Chondrocyte (in vitro differentiated cells): Measurements from ENCODE around the gene PTPN5. TPM values are rescaled to one million over a fixed set of nuclear protein-coding genes. Genes with fewer than 3 reads are reported as not detected.

Experiments
- DNase-seq: peaks from one replicate; pipeline ENCODE4 v3.0.0; 2021; ENCODE audit warnings: mixed read lengths, low spot score
- H3K27ac Mint-ChIP-seq: one replicate; pipeline ENCODE4 v1.8.0; 2021; ENCODE audit warnings: mild to moderate bottlenecking, moderate library complexity, mixed read lengths; ENCODE audit not compliant: unreplicated experiment
- H3K27me3 Mint-ChIP-seq: 2 replicates; pipeline ENCODE4 v1.8.0; 2021; ENCODE audit warnings: low read depth, mixed read lengths
- H3K36me3 Mint-ChIP-seq: 2 replicates; pipeline ENCODE4 v1.8.0; 2021; ENCODE audit warnings: low read depth, mixed read lengths
- H3K4me1 Mint-ChIP-seq: 2 replicates; pipeline ENCODE4 v1.8.0; 2021; ENCODE audit warnings: low read depth, mild to moderate bottlenecking, mixed read lengths
- H3K4me3 Mint-ChIP-seq: one replicate; pipeline ENCODE4 v1.8.0; 2021; ENCODE audit warnings: mild to moderate bottlenecking, moderate library complexity, mixed read lengths; ENCODE audit not compliant: unreplicated experiment
- H3K9me3 Mint-ChIP-seq: 2 replicates; pipeline ENCODE4 v1.8.0; 2021; ENCODE audit warnings: low read depth, mixed read lengths
- CTCF ChIP-seq: fragments of 200-600 bp; sonication (generic); IDR thresholded peaks from 2 replicates; pipeline ENCODE4 v1.5.0; 2021; ENCODE audit warnings: antibody characterized with exemption, mild to moderate bottlenecking, moderate library complexity
- total RNA-seq: library from RNA; stranded (reverse); gene quantifications from 3 replicates; pipeline ENCODE4 v1.2.1, GENCODE V29; 2021

Gene PTPN5
- total RNA-seq, 1 donor from 2014 or later = not detected

DNA sequence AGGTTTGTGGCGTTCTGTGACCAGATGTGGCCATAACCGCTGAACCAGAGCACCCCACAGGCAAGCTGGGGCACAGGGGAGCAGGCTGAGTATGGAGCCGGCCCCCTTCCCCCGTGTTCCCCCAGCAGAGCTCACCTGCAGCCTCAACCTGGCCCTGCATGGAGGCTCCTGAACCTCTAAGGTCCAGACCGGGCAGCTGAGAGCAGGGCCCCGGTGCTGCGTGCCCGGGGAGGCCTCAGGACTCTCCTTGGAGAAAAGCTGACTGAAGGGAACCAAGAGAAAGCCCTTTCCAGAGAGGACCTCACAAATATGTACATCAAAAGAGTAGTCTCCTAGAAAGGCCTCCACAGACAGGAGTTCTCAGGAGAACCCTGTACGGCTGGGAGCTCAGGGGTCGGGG lies 48.2 kb downstream of the PTPN5 start:
- Mint-ChIP-seq H3K27me3 (no peaks in the 10 kb centered on the region), H3K36me3 (no peaks in the 10 kb centered on the region), H3K27ac (no peak overlapping the region), H3K9me3 (no peaks in the 10 kb centered on the region), H3K4me1 (no peaks in the 10 kb centered on the region), H3K4me3 (no peak overlapping the region)
- no peak for DNase-seq
- TF ChIP-seq CTCF = no peak

GRCh38 chr11:18741783-18742182 lies 49.8 kb downstream of the PTPN5 start:
- H3K4me1 Mint-ChIP-seq = no peaks in the 10 kb centered on the region
- DNase-seq = no peak
- H3K9me3 Mint-ChIP-seq = no peaks in the 10 kb centered on the region
- H3K27ac Mint-ChIP-seq = no peak overlapping the region
- H3K36me3 Mint-ChIP-seq = no peaks in the 10 kb centered on the region
- TF ChIP-seq CTCF = peak; percentile 21
- H3K27me3 Mint-ChIP-seq = peaks cover 2% of the 10 kb centered on the region
- no peak overlapping the region for H3K4me3 Mint-ChIP-seq

GRCh38 chr11:18739685-18740084 lies 51.9 kb downstream of the PTPN5 start:
- Mint-ChIP-seq H3K27me3 (peaks cover 2% of the 10 kb centered on the region), H3K4me1 (no peaks in the 10 kb centered on the region), H3K27ac (no peak overlapping the region), H3K9me3 (no peaks in the 10 kb centered on the region), H3K4me3 (no peak overlapping the region), H3K36me3 (no peaks in the 10 kb centered on the region)
- no peak for DNase-seq
- TF ChIP-seq CTCF = no peak

GRCh38 chr11:18737642-18738041 lies 54.0 kb downstream of the PTPN5 start:
- no peak overlapping the region for H3K27ac Mint-ChIP-seq
- TF ChIP-seq CTCF = no peak
- no peaks in the 10 kb centered on the region for H3K4me1 Mint-ChIP-seq
- H3K27me3 Mint-ChIP-seq = peaks cover 2% of the 10 kb centered on the region
- no peaks in the 10 kb centered on the region for H3K9me3 Mint-ChIP-seq
- DNase-seq = peak; percentile 76
- H3K36me3 Mint-ChIP-seq = no peaks in the 10 kb centered on the region
- no peak overlapping the region for H3K4me3 Mint-ChIP-seq

DNA sequence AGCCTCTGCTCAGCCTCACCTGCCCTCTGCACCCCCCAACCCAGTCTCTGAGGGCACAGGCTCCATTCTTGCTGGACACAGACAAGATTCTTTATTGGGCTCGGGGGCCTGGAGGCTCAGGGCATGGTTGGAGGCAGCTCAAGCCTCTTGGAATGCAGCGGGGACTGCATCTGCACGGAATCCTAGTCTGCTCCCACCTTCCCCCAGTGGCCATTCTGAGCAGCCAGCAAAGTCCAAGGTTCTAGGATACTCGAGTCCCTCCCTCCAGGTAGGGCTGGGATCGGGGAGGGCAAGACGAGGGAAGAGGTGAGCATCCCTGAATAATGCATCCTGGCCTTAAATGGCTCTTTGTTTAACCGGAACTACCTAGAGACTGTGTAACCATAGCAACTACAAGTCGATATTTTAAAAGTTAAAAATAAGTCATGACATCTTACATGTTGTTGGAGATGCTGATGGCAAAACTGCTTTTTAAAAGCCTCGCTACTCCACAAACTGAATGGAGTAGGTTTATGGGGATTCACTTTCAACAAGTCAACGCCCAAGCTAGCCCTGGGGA lies 54.9 kb downstream of the PTPN5 start:
- no peak overlapping the region for H3K4me3 Mint-ChIP-seq
- no peaks in the 10 kb centered on the region for H3K36me3 Mint-ChIP-seq
- H3K9me3 Mint-ChIP-seq = no peaks in the 10 kb centered on the region
- H3K4me1 Mint-ChIP-seq = no peaks in the 10 kb centered on the region
- no peak for DNase-seq
- peaks cover 2% of the 10 kb centered on the region for H3K27me3 Mint-ChIP-seq
- no peak overlapping the region for H3K27ac Mint-ChIP-seq
- TF ChIP-seq CTCF = no peak
